NB4 (cell line): ENCODE results near the gene IFITM1.

ENCODE experiments used
- DNase-seq: peaks from one replicate; pipeline ENCODE4 v3.0.0; 2010; ENCODE audit warnings: low read depth
- H3K4me3 ChIP-seq: one replicate; pipeline ENCODE4 v1.5.1; 2011; ENCODE audit warnings: mild to moderate bottlenecking, low read depth, low read length, moderate library complexity
- CTCF ChIP-seq: IDR thresholded peaks from one replicate; pipeline ENCODE4 v1.5.1; 2012; ENCODE audit warnings: low read depth, low read length
- MYC ChIP-seq: IDR thresholded peaks from 2 replicates; pipeline ENCODE4 v1.6.1; 2011; ENCODE audit warnings: low read depth, low read length
- POLR2A ChIP-seq: IDR thresholded peaks from 2 replicates; pipeline ENCODE4 v1.6.1; 2011; ENCODE audit warnings: mild to moderate bottlenecking; ENCODE audit not compliant: insufficient read length; ENCODE audit errors: extremely low read depth
- TF ChIP-seq, protein P1 (sequence below): IDR thresholded peaks from 2 replicates; pipeline ENCODE4 v1.6.1; 2011; ENCODE audit warnings: low read depth, low read length

The IFITM1 gene

GRCh38 chr11:313787-314553 is at the start of gene IFITM1:
Gene IFITM1, plus strand, starts transcription at chr11:314040. Its CDS starts 131 bp downstream, at chr11:314171.
- peak; percentile 87 for DNase-seq
- peak within 1 kb of the TSS; percentile 73 for H3K4me3 ChIP-seq
- TF ChIP-seq CTCF (no peak), MYC (peak; percentile 8; the same call in 1 of the 2 replicates), POLR2A (peak; percentile 80)
- TF ChIP-seq, protein P1, sequence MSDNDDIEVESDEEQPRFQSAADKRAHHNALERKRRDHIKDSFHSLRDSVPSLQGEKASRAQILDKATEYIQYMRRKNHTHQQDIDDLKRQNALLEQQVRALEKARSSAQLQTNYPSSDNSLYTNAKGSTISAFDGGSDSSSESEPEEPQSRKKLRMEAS, result peak; percentile 49

GRCh38 chr11:266676-267439 is 47.0 kb upstream of the IFITM1 start:
- DNase-seq, result peak; percentile 54
- TF ChIP-seq, protein P1, result no peak
- TF ChIP-seq POLR2A (no peak), CTCF (no peak), MYC (no peak)
- no peak overlapping the region for H3K4me3 ChIP-seq

DNA sequence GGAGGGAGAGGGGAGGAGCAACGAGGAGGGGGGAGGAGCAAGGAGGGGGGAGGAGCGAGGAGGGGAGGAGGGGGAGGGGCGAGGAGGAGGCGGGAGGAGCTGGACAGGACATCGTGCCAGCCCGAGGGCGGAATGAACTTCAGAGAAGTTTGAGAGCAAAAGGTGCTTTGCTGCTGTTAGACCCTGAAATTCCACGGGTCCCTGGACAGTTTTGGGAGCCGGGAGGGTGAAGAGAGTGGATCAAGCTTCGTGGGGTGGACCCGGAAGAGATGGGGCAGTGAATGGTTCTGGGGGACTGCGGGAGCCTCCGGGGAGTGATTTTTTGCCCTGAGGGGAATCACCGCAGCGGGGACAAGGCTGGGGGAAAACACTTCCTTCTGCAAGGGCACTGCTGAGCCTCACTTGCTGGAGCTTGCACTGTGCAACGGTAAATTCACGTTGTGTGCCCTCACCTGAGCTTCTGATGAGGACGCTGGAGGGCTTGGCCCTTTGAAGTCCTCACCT is 46.3 kb upstream of the IFITM1 start:
- peak overlapping the region; percentile 76 for H3K4me3 ChIP-seq
- DNase-seq, result peak; percentile 77
- TF ChIP-seq MYC (no peak), CTCF (no peak), POLR2A (peak; percentile 55)
- TF ChIP-seq, protein P1, result 0 out of 2 replicates have a peak, but pooled peaks have one; percentile 48

GRCh38 chr11:268716-269145 is 45.1 kb upstream of the IFITM1 start:
- TF ChIP-seq, protein P1, result peak; percentile 67; the same call in 1 of the 2 replicates
- peak; percentile 69 for TF ChIP-seq MYC
- peak; percentile 18 for TF ChIP-seq POLR2A
- peak overlapping the region; percentile 76 for H3K4me3 ChIP-seq
- DNase-seq, result peak; percentile 92

DNA sequence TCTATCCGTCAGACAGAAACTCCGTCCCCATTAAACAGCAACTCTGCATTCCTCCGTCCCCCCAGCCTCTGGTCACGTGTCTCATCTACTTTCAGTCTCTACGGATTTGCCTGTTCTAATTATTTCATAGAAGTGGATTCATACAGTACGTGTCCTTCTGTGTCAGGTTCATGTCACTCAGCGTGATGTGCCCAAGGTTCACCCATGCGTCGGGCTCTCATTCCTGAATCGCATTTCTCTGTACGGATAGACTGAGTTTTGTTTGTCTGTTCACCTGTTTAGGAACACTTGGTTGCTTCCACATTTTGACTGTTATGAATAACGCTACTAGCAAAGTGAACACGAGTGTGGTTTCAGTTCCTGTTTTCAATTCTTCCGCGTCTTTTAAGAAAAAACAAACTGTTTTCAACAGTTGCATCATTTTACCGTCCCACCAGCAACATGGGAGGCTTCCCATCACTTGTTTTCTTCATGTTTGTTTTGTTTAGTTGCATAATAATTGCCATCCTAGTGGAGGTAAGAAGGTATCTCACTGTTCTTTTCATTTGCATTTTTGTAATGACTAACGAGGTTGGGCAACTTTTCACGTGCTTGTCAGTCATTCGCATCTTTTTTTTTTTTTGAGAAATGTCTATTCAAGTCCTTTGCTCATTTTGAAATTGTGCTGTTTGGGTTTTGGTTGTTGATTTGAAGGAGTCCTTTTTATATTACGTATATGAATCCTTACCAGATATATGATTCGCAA is 44.5 kb upstream of the IFITM1 start:
- DNase-seq, result peak; percentile 94
- TF ChIP-seq POLR2A, result peak; percentile 40
- TF ChIP-seq, protein P1, result peak; percentile 45; the same call in 1 of the 2 replicates
- TF ChIP-seq CTCF, result no peak
- TF ChIP-seq MYC, result peak; percentile 3; the same call in 1 of the 2 replicates
- H3K4me3 ChIP-seq, result peak overlapping the region; percentile 76
